NCI-H1092 (cell line): ENCODE data around the gene TMPRSS7.
"Not testable (repeated sequence)": the region's sequence is repeated elsewhere in the genome, so short reads cannot be mapped to it uniquely, and the experiment has no call there.

Experiments
- DNase-seq: peaks from one replicate; lab custom pipeline; 2025; lab: John Stamatoyannopoulos, UW

TMPRSS7 gene

DNA sequence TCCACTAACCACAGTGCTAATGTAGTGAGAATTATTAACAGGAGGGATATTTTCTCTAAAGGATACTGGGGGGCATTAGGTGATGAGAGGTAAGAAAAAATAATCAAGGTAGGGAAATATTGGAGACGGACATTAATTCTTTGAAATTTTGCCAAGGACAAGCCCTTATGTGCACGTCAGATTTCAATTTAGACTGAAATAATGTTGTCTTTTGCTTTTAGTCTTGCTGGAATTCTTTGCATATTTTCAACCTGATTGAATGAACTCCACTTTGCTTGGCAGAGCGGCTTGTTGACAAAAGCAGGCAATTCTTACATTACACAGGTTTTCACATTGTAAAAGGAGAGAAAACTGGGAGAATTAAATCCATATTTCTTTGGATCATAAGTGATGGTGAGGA is 26.6 kb downstream of the TMPRSS7 start:
- DNase-seq: no peak

- not testable (repeated sequence) for DNase-seq
Observed at GRCh38 chr3:112072387-112073060, 38.0 kb downstream of the TMPRSS7 start.

- no peak for DNase-seq
Observed at GRCh38 chr3:112074006-112074405, 39.5 kb downstream of the TMPRSS7 start.

DNA sequence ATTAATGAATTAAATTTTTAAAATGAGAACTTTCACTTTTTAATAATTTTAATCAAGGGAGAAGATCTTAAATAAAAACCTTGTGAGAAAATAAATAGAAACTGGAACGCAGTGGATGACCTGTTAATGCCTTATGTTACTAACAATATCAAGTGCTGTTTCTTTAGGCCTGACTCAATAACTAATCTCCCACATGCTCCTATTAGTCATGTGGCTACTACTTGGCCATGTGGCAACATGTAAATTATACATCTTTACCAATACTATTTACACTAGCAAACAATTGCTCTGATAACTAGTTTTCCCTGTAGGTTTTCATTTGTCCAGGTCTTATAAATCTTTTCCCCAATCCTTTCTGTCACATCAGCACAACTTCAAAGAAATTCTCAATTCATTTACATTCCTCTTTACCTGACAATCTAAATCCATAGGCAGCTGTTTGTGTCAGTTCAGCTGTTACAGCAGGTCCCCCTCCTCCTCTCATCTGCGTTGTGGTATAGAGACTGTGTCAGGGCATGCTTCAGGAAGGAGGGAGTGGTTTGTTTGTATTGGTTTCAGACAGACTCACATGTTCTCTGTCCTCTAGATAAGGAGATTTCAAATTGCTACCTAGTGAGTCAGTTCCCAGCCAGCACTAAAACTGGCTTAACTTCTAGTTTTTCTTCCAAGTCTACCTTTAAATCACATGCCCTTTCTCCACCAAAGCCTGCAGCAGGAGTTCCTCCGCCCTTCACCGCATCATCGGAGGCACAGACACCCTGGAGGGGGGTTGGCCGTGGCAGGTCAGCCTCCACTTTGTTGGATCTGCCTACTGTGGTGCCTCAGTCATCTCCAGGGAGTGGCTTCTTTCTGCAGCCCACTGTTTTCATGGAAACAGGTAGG is 40.3 kb downstream of the TMPRSS7 start:
- no peak for DNase-seq

DNA sequence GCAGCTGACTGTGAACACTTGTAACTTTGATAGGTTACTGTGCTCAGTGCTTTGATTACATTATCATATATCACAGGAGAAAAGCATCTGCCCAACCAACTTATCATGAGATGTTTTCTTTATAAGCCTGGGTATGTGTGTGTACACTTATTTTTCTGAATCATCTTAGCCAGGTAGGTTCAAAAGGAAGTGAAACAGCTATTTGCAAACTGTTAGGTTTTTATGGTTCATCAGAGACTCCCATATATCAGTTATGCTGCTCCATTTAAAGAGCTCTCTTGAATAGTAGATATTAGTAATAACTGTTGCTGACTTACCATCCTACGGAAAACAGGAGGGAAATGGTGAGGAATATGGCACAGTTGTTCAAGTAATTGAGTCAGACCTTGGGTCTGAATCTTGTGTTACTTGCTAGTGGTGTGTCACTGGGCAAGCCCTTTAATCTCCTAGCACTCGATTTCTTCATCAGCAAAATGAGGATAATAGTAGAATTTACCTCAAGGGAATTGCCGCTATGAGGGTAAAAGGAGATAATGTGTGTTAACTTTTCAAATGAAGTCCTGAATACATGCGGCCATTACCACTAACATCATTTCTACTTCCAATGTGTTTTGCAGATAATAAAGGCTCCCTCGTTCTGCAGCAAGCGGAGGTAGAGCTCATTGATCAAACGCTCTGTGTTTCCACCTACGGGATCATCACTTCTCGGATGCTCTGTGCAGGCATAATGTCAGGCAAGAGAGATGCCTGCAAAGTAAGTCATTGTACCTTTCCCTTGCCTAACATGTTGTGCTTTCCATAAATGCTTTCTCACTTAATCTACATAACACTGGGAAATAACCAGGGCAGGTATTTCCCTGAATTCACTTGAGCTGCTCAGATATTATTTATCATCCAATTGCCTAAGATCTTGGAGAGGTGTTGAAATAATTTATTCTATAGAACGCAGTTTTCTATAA is 43.9 kb downstream of the TMPRSS7 start:
- DNase-seq: no peak

DNA sequence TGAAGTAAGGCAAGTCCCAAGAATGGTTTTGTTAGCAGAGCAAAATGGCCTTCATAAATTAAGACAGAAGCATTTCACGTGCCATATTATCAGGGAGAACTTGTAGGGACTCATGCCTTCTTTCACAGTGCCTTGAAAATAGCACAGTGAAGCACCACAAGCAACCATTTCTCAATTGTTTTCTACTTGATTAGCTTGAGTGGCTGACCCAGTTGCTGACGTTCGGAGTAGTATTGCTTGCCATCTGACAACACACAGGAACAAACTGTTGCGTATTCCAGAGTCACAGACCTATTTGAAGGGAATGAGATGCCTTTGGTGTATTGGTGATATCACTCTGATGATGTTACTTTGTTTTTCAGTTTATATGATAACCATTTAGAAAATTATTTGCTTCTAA is 48.7 kb downstream of the TMPRSS7 start:
- no peak for DNase-seq

- DNase-seq: no peak
Observed at GRCh38 chr3:112084980-112085705, 50.6 kb downstream of the TMPRSS7 start.

DNA sequence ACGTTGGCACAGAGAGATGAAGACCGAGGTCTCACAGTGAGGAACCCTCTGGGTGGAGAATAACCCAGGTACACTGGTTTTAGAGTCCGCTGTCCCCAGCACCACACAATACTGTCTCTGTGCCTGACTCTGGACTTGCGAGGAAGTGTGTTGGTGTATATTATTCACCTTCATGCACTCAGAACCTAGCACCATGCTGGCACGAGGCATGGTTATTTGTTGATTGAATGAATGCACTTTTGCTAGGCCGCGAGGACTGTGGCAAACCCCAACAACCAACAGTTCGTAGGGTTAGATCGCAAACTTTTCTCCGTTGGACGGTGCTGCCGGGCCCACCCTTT is 51.2 kb downstream of the TMPRSS7 start:
- no peak for DNase-seq

GRCh38 chr3:112086076-112086854 is 51.7 kb downstream of the TMPRSS7 start, which contains the start of gene C3orf52:
Gene C3orf52, plus strand, starts transcription at chr3:112086389. Its CDS starts 19 bp downstream, at chr3:112086408.
- DNase-seq: peak; percentile 49

- no peak for DNase-seq
Observed at GRCh38 chr3:112086875-112087524, 52.5 kb downstream of the TMPRSS7 start.

DNA sequence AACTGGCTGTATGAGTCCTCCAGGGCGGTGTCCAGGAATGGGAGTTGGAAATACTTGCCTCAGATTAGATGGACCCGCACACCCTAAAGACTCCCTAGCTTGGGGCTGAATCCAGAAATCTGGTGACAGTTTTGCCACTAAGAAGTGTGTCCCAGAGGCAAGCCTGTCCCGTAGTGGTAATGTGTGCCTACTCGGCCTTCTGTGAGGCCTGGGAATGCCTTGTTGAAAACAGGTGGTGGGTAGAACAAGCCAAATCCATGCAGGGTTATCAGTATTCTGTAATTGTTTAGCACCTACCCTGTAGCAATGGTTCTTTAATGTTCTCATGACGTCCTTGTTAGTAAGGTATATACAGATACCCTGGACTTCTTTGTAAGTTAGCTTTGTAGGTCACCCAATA is 53.2 kb downstream of the TMPRSS7 start:
- DNase-seq: no peak

DNA sequence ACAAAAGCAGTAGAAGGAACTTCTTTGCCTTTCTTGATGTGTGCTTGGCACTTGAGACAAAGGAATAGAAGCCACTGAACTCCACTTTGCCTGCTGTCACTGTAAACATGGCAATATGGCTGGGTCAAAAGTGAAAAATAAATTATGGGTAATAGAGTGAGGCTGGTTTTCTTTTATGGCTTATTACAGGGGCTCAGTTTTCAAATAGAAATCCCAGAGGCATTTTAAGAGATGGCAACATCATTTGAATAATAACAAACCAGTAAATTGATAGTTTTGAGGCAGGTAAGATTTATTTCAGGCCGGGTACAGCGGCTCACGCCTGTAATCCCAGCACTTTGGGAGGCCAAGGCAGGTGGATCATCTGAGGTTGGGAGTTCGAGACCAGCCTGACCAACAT is 54.4 kb downstream of the TMPRSS7 start:
- no peak for DNase-seq

- no peak for DNase-seq
Observed at GRCh38 chr3:112089956-112090886, 55.7 kb downstream of the TMPRSS7 start.

- DNase-seq: no peak
Observed at GRCh38 chr3:112090887-112091586, 56.5 kb downstream of the TMPRSS7 start.

- DNase-seq: no peak
Observed at GRCh38 chr3:112092496-112093179, 58.1 kb downstream of the TMPRSS7 start.

- DNase-seq: no peak
Observed at GRCh38 chr3:112093180-112093522, 58.6 kb downstream of the TMPRSS7 start.

DNA sequence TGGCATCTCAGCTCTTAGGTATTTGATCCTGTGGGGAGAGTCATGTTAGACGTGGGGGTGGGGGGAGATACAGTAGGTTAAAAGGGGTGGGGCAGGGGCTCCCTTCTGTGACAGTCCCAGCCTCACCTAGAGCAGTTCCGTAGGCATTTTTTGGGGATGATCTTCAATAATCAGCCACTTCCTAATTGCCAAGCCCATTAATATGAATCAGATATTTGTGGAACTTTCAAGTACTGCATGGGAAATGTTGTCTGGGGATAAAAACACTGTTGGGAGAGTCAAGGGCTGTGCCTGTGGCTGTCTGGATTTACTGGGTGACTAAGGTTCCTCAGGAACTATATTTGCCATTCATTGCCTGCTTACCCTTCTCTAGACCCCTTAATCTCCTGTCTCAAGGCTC is 61.2 kb downstream of the TMPRSS7 start:
- DNase-seq: no peak

GRCh38 chr3:112096176-112096575 is 61.6 kb downstream of the TMPRSS7 start:
- no peak for DNase-seq
